ENCODE data around the gene PPP1R13B.

Gene PPP1R13B

DNA sequence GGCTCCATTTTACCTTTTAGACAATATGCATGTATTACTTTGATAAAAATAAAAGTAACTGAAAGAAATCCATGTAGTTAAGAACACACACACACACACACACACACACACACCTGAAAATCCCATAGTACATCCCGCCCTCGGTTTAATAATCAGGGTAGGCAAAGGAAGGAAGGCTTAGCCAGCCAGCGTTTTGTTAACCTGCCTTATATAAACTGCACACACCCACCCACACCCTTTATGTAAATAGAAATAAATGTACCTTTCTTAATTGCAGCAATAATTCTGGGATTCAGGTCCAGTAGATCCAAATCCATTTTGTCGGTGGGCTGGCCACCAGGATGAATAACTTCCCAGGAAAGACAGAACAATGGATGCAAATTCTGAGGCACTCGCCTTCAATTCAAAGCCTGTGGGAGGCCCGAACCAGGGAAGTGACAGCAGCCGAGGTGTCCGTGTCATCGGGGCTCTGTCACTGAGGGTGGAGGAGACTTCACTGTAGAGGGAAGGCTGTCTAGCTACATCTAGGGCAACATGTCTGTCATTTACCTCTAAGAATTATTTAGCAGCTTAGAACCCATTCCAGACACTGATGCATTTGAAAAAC lies 136.5 kb downstream of the PPP1R13B start:
- TF ChIP-seq, protein P1, sequence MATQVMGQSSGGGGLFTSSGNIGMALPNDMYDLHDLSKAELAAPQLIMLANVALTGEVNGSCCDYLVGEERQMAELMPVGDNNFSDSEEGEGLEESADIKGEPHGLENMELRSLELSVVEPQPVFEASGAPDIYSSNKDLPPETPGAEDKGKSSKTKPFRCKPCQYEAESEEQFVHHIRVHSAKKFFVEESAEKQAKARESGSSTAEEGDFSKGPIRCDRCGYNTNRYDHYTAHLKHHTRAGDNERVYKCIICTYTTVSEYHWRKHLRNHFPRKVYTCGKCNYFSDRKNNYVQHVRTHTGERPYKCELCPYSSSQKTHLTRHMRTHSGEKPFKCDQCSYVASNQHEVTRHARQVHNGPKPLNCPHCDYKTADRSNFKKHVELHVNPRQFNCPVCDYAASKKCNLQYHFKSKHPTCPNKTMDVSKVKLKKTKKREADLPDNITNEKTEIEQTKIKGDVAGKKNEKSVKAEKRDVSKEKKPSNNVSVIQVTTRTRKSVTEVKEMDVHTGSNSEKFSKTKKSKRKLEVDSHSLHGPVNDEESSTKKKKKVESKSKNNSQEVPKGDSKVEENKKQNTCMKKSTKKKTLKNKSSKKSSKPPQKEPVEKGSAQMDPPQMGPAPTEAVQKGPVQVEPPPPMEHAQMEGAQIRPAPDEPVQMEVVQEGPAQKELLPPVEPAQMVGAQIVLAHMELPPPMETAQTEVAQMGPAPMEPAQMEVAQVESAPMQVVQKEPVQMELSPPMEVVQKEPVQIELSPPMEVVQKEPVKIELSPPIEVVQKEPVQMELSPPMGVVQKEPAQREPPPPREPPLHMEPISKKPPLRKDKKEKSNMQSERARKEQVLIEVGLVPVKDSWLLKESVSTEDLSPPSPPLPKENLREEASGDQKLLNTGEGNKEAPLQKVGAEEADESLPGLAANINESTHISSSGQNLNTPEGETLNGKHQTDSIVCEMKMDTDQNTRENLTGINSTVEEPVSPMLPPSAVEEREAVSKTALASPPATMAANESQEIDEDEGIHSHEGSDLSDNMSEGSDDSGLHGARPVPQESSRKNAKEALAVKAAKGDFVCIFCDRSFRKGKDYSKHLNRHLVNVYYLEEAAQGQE (IDR thresholded peaks at IDR 0.05; ENCODE audit: insufficient read depth in 1 of 2, low read depth in 2 of 2, low read length in 2 of 2) = no peak
- TF ChIP-seq TAF1 (IDR thresholded peaks at IDR 0.05; ENCODE audit: borderline replicate concordance, insufficient read depth, low read length) (no peak), FOXP2 (optimal IDR thresholded peaks at IDR 0.05; ENCODE audit: borderline replicate concordance, extremely low read depth, extremely low read length, insufficient read depth) (no peak), POLR2AphosphoS5 (IDR thresholded peaks at IDR 0.05; ENCODE audit: low read depth, low read length) (no peak), SIN3A (IDR thresholded peaks at IDR 0.05; ENCODE audit: borderline replicate concordance, insufficient read depth, low read length) (no peak)

DNA sequence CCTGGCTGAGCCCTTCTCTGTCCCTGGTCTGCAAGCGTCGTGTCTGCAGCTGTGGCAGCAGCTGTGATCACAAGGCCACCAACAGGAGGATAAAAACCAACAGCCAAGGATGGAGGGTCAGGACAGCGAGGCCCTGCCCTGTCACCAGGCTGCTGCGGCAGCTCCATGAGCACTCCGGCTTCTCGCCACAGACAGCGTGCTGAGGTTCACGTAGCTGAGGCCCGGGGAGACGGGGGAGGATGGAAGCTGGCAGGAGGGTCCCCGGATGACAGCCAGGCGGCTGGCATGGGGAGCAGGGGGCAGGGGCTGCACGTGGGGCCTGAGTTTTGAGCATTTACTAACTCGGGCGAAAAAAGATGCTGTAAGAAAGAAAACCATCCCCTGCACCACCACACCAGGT lies 137.6 kb downstream of the PPP1R13B start:
- TF ChIP-seq SIN3A (IDR thresholded peaks at IDR 0.05; ENCODE audit: borderline replicate concordance, insufficient read depth, low read length) (no peak), POLR2AphosphoS5 (IDR thresholded peaks at IDR 0.05; ENCODE audit: low read depth, low read length) (no peak), TAF1 (IDR thresholded peaks at IDR 0.05; ENCODE audit: borderline replicate concordance, insufficient read depth, low read length) (no peak), FOXP2 (optimal IDR thresholded peaks at IDR 0.05; ENCODE audit: borderline replicate concordance, extremely low read depth, extremely low read length, insufficient read depth) (no peak)
- TF ChIP-seq, protein P1 (IDR thresholded peaks at IDR 0.05; ENCODE audit: insufficient read depth in 1 of 2, low read depth in 2 of 2, low read length in 2 of 2) = no peak

DNA sequence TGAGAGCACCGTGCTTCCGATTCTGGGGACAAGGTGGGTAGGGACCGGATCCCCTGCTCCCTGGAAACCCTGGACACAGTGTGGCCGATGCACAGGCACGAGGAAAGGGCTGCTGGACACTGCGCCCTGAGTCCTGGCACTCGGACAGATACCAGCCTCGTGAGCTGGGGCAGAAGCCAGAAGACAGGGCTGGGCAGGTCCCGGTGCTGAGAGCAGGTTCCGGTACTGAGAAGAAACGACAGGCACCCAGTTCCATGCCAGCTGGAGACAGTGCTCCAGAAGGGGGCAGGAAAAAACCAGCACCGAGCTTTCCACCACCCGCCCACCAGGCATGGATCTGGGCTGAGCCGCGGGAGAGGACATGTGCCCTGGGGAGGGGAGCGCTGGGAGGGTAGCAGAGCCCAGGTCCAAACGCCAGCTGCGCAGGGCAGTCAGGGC lies 138.6 kb downstream of the PPP1R13B start:
- TF ChIP-seq POLR2AphosphoS5 (IDR thresholded peaks at IDR 0.05; ENCODE audit: low read depth, low read length) (no peak), TAF1 (IDR thresholded peaks at IDR 0.05; ENCODE audit: borderline replicate concordance, insufficient read depth, low read length) (no peak), SIN3A (IDR thresholded peaks at IDR 0.05; ENCODE audit: borderline replicate concordance, insufficient read depth, low read length) (no peak), FOXP2 (optimal IDR thresholded peaks at IDR 0.05; ENCODE audit: borderline replicate concordance, extremely low read depth, extremely low read length, insufficient read depth) (no peak)
- TF ChIP-seq, protein P1 (IDR thresholded peaks at IDR 0.05; ENCODE audit: insufficient read depth in 1 of 2, low read depth in 2 of 2, low read length in 2 of 2) = no peak

DNA sequence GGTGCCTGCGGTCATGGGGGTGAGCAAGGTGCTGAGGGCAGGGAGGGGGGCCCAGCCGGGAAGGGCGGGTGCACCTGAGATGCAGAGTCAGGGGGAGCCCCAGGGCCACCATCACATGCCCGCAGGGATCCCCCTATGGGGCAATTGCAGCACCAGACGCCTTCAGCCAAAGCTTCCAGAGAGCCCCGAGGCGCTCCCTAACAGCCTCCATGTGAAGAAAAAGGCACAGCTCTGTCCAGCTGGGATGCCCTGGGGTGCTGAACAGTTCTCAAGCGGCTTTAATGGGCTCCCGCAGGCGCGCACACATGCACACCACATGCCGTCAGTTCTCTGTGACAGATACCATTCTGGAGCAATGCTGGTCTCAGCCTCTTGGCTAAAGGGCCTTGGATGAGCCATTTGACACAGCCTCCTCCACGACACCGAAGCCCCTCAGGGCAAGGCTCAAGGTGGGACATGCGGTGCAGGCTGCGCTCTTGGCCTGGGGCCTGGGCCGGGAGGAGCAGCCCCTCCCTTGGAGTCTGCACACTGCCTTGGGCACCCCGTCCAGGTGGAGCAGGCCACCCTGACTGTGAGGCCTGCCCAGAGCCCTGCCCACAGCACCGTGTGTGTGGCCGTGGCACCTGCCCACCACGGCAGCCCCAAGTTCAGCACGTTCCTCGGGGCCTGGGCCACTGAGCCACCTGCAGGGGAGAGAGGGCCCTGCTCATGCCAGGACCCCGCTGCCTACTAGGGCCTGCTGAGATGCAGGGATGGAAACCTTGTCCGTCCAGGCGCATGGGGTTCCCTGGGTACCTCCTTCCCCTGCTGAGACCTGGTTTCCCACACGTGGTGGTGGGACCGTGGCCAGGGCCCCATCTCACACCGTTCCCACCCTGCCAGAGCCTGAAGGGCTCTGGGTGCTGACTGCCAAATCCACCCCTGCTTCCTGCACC lies 139.8 kb downstream of the PPP1R13B start:
- TF ChIP-seq TAF1 (IDR thresholded peaks at IDR 0.05; ENCODE audit: borderline replicate concordance, insufficient read depth, low read length) (no peak), SIN3A (IDR thresholded peaks at IDR 0.05; ENCODE audit: borderline replicate concordance, insufficient read depth, low read length) (no peak), FOXP2 (optimal IDR thresholded peaks at IDR 0.05; ENCODE audit: borderline replicate concordance, extremely low read depth, extremely low read length, insufficient read depth) (no peak), POLR2AphosphoS5 (IDR thresholded peaks at IDR 0.05; ENCODE audit: low read depth, low read length) (no peak)
- TF ChIP-seq, protein P1 (IDR thresholded peaks at IDR 0.05; ENCODE audit: insufficient read depth in 1 of 2, low read depth in 2 of 2, low read length in 2 of 2) = no peak
